Measurements from ENCODE around the gene RRP1B. TPM values are rescaled to one million over a fixed set of nuclear protein-coding genes. Genes with fewer than 3 reads are reported as not detected.
A peak's percentile ranks its signal among the peaks of the same experiment; 100 is the strongest.

RRP1B gene
- total and polyA plus RNA-seq, 9 of the 15 experiments (the other 6 are each of a cell fraction or from before 2014, with no cell fraction given) = 6.8 to 66.6 (median 41.9) TPM

- TF ChIP-seq CHAMP1 (IDR thresholded peaks at IDR 0.05) (no peak), ARNT (IDR thresholded peaks at IDR 0.05) (no peak), EWSR1 (IDR thresholded peaks at IDR 0.05; ENCODE audit: borderline replicate concordance, low read depth, partially characterized antibody) (no peak), CREB5 (CRISPR knock-in tag; IDR thresholded peaks at IDR 0.05) (no peak), MEIS2 (IDR thresholded peaks at IDR 0.05; ENCODE audit: partially characterized antibody) (peak; percentile 80), ZNF696 (CRISPR knock-in tag; conservative IDR thresholded peaks at IDR 0.05) (no peak), ZBED1 (IDR thresholded peaks at IDR 0.05) (no peak), ARID2 (IDR thresholded peaks at IDR 0.05) (peak; percentile 78), POLR3A (IDR thresholded peaks at IDR 0.05; ENCODE audit: borderline replicate concordance, extremely low read depth, insufficient read depth, insufficient read length) (no peak), RNF2 (IDR thresholded peaks at IDR 0.05) (no peak), SNRNP70 (optimal IDR thresholded peaks at IDR 0.05; ENCODE audit: low read depth, low read length) (no peak), ELK3 (CRISPR knock-in tag; IDR thresholded peaks at IDR 0.05) (no peak), E2F5 (CRISPR knock-in tag; IDR thresholded peaks at IDR 0.05) (no peak), SMAD4 (CRISPR knock-in tag; conservative IDR thresholded peaks at IDR 0.05) (0 out of 2 replicates have a peak, but pooled peaks have one; percentile 18), ZNF766 (CRISPR knock-in tag; conservative IDR thresholded peaks at IDR 0.05) (peak; percentile 63; the same call in 1 of the 2 replicates), POLR2A (conservative IDR thresholded peaks at IDR 0.05) (no peak), SP1 (CRISPR knock-in tag; IDR thresholded peaks at IDR 0.05) (no peak), DEAF1 (CRISPR knock-in tag; IDR thresholded peaks at IDR 0.05) (peak; percentile 63; the same call in 1 of the 2 replicates), HDAC3 (IDR thresholded peaks at IDR 0.05; ENCODE audit: borderline replicate concordance, partially characterized antibody) (no peak), ZNF668 (CRISPR knock-in tag; IDR thresholded peaks at IDR 0.05) (no peak), SPI1 (IDR thresholded peaks at IDR 0.05; ENCODE audit: borderline replicate concordance, low read depth, low read length) (peak; percentile 82)
These were observed 14.0 kb upstream of the RRP1B start (continued) for GRCh38 chr21:43645136-43645891.

Data from K562 (cell line).